Sigmoid colon (tissue), 4 donors: ENCODE results near the gene BTK.

Experiments used
- CTCF ChIP-seq, 4 experiments: fragments of 450-650 bp in 3 of 4; fragments of 200-600 bp in 1 of 4; IDR thresholded peaks; one replicate each; pipeline ENCODE4 v1.5.1; 2016 to 2019; ENCODE audit warnings: antibody characterized with exemption in 4 of 4, mild to moderate bottlenecking in 3 of 4, moderate library complexity in 2 of 4
- EP300 ChIP-seq, 4 donors: sonication (generic); formaldehyde crosslinking; IDR thresholded peaks; one replicate each; pipeline ENCODE4 v1.6.1; 2017; ENCODE audit warnings: antibody characterized with exemption in 4 of 4

GRCh38 chrX:101399825-101400224 is 13.8 kb upstream of the BTK start:
- no peak for TF ChIP-seq CTCF (IDR thresholded peaks at IDR 0.05)
- TF ChIP-seq EP300 (IDR thresholded peaks at IDR 0.05): no peak
